ENCODE data around the gene ADARB1. TPM values are rescaled to one million over a fixed set of nuclear protein-coding genes. Genes with fewer than 3 reads are reported as not detected.

ADARB1 gene
- total RNA-seq, 3 donors from 2014 or later (not counting 1 experiment from before 2014, with no cell fraction given), result 20.7 to 28.0 (median 26.6) TPM

- peaks cover 5 to 8% of the 10 kb centered on the region in 2 donors for H3K4me1 Mint-ChIP-seq
- Histone ChIP-seq H3K9me3 (ENCODE audit: control insufficient read depth, insufficient read depth, low read length) (no peaks in the 10 kb centered on the region), H3K4me1 (ENCODE audit: control insufficient read depth, insufficient read depth, low read length) (peaks cover 24% of the 10 kb centered on the region), H3K27me3 (ENCODE audit: control insufficient read depth, insufficient read depth, low read length) (no peaks in the 10 kb centered on the region), H3K4me3 (ENCODE audit: low read length) (no peak overlapping the region), H3K36me3 (ENCODE audit: control insufficient read depth, insufficient read depth, low read length) (no peaks in the 10 kb centered on the region), H3K27ac (ENCODE audit: low read length) (no peak overlapping the region)
- ATAC-seq (no peak), DNase-seq (no peak)
- H3K4me3 Mint-ChIP-seq, result no peak overlapping the region
- peaks cover 5% of the 10 kb centered on the region for H3K36me3 Mint-ChIP-seq
- no peak overlapping the region for H3K27ac Mint-ChIP-seq
- TF ChIP-seq CTCF (IDR thresholded peaks at IDR 0.05), result no peak
- WGBS (ENCODE audit: insufficient coverage), result 89% methylated on average over 11 of the region's 11 CpGs
- no peaks in the 10 kb centered on the region for H3K27me3 Mint-ChIP-seq (ENCODE audit: low read depth in 2 of 2)
- intact Hi-C loops (cut with micrococcal nuclease), result loop anchor here (5.0 kb wide), 1 partner anchor 234 kb away; no protein-coding TSS in a partner anchor
- H3K9me3 Mint-ChIP-seq, result no peaks in the 10 kb centered on the region
Observed at GRCh38 chr21:45126204-45126626, 51.8 kb downstream of the ADARB1 start.

GRCh38 chr21:45126983-45127382 is 52.6 kb downstream of the ADARB1 start:
- TF ChIP-seq CTCF (IDR thresholded peaks at IDR 0.05), result no peak
- 92% methylated on average over 6 of the region's 7 CpGs for WGBS (ENCODE audit: insufficient coverage)
- no peaks in the 10 kb centered on the region for H3K27me3 Mint-ChIP-seq (ENCODE audit: low read depth in 2 of 2)
- no peaks in the 10 kb centered on the region for H3K9me3 Mint-ChIP-seq
- ATAC-seq, result no peak
- Histone ChIP-seq H3K4me3 (ENCODE audit: low read length) (no peak overlapping the region), H3K27ac (ENCODE audit: low read length) (no peak overlapping the region), H3K36me3 (ENCODE audit: control insufficient read depth, insufficient read depth, low read length) (no peaks in the 10 kb centered on the region), H3K4me1 (ENCODE audit: control insufficient read depth, insufficient read depth, low read length) (peaks cover 24% of the 10 kb centered on the region), H3K9me3 (ENCODE audit: control insufficient read depth, insufficient read depth, low read length) (no peaks in the 10 kb centered on the region), H3K27me3 (ENCODE audit: control insufficient read depth, insufficient read depth, low read length) (no peaks in the 10 kb centered on the region)
- H3K4me1 Mint-ChIP-seq, result peaks cover under 1 to 5% of the 10 kb centered on the region in 2 donors
- no peak for DNase-seq
- H3K27ac Mint-ChIP-seq, result no peak overlapping the region
- H3K36me3 Mint-ChIP-seq, result no peaks in the 10 kb centered on the region
- intact Hi-C loops (cut with micrococcal nuclease), result loop anchor here (5.0 kb wide), 1 partner anchor 235 kb away; no protein-coding TSS in a partner anchor
- H3K4me3 Mint-ChIP-seq, result no peak overlapping the region

- H3K27me3 ChIP-seq (ENCODE audit: control insufficient read depth, insufficient read depth, low read length), result no peaks in the 10 kb centered on the region
- Mint-ChIP-seq H3K9me3 (no peaks in the 10 kb centered on the region), H3K36me3 (no peaks in the 10 kb centered on the region), H3K4me3 (no peak overlapping the region), H3K27ac (no peak overlapping the region), H3K4me1 (peaks cover 0 to under 1% of the 10 kb centered on the region in 2 donors), H3K27me3 (ENCODE audit: low read depth in 2 of 2) (no peaks in the 10 kb centered on the region)
- no peak for ATAC-seq
- no peaks in the 10 kb centered on the region for H3K36me3 ChIP-seq (ENCODE audit: control insufficient read depth, insufficient read depth, low read length)
- intact Hi-C loops (cut with micrococcal nuclease), result loop anchor here (1.0 to 5.0 kb wide), 3 partner anchors 49 to 236 kb away; no protein-coding TSS in a partner anchor
- H3K27ac ChIP-seq (ENCODE audit: low read length), result no peak overlapping the region
- WGBS (ENCODE audit: insufficient coverage), result 98% methylated on average over 12 of the region's 13 CpGs
- H3K4me1 ChIP-seq (ENCODE audit: control insufficient read depth, insufficient read depth, low read length), result peaks cover 19% of the 10 kb centered on the region
- no peak for DNase-seq
- no peaks in the 10 kb centered on the region for H3K9me3 ChIP-seq (ENCODE audit: control insufficient read depth, insufficient read depth, low read length)
- H3K4me3 ChIP-seq (ENCODE audit: low read length), result no peak overlapping the region
- TF ChIP-seq CTCF (IDR thresholded peaks at IDR 0.05), result no peak
Observed at GRCh38 chr21:45127937-45128336, 53.6 kb downstream of the ADARB1 start.
